HG02623 (cell line): ENCODE results near the gene PAF1.

Experiments used
- ATAC-seq: cut with Tn5 transposase; IDR thresholded peaks from one replicate; pipeline ENCODE4 v1.9.1; 2021; ENCODE audit warnings: moderate library complexity; ENCODE audit not compliant: unreplicated experiment

The PAF1 gene

DNA sequence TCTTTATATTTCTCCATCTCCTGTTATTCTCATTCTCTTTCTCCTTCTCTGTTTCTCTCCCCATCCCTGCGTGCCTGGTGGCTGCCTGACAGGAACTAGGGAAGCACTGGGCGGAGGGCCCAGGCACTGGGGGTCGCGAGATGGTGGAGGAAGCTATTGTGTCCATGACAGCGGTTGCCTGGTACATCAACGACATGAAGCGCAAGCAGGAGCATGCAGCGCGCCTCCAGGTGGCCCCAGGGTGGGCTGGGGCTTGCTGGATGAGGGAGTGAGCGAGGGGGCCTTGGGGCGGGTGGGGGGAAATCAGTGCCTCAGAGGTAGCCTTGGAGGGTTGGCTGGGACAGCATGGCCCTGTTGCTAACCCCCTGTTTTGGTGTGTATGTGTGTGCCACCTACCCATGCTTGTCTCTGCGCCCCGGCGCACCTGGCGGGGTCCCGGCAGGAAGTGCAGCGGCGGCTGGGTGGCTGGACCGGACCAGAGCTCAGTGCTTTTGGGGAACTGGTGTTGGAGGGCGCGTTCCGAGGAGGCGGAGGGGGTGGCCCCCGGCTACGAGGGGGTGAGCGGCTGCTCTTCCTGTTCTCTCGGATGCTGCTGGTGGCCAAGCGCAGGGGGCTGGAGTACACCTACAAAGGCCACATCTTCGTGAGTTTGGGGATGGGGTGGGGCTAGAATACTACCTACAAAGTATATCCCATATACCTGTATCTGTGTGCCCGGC is 26.7 kb upstream of the PAF1 start:
- ATAC-seq, result no peak

DNA sequence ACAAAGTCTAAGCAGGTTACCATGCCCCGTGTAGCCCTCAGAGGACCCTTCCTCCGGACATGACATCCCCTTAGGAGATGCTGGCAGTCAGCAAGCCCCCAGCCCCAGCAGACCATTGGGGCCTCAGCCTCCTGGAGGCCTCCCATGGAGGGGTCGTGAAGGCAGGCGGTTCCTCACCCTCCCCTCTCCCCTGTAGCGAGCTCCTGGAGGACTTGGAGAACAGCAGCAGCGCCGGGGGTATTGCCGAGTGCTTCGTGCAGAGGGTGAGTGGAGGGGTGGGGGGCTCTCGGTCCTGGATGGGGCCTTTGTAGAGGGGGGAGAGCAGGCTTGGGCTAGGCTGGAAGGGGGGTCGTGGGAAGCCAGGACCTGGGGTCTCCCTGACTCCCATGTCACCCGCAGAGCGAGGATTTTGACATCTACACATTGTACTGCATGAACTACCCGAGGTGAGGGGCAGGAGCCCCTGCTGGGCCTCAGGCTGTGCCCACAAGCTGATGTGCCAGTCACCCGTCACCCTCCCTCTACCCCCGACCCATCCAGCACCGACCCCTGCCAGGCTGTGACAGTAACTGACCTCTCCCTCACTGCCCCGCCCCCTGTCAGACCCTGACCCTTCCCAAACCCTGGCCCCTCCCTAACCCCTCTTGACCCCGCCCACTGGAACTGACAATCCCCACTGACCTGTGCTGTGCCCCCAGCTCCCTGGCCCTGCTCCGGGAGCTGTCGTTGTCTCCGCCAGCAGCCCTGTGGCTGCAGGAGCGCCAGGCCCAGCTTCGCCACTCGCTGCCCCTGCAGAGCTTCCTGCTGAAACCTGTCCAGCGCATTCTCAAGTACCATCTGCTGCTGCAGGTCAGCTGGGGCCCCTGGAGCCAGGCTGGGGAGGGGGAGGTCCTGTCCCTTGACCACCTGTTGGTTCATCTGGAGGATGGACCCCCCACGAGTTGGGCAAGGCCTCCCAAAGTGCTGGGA is 25.5 kb upstream of the PAF1 start:
- no peak for ATAC-seq

DNA sequence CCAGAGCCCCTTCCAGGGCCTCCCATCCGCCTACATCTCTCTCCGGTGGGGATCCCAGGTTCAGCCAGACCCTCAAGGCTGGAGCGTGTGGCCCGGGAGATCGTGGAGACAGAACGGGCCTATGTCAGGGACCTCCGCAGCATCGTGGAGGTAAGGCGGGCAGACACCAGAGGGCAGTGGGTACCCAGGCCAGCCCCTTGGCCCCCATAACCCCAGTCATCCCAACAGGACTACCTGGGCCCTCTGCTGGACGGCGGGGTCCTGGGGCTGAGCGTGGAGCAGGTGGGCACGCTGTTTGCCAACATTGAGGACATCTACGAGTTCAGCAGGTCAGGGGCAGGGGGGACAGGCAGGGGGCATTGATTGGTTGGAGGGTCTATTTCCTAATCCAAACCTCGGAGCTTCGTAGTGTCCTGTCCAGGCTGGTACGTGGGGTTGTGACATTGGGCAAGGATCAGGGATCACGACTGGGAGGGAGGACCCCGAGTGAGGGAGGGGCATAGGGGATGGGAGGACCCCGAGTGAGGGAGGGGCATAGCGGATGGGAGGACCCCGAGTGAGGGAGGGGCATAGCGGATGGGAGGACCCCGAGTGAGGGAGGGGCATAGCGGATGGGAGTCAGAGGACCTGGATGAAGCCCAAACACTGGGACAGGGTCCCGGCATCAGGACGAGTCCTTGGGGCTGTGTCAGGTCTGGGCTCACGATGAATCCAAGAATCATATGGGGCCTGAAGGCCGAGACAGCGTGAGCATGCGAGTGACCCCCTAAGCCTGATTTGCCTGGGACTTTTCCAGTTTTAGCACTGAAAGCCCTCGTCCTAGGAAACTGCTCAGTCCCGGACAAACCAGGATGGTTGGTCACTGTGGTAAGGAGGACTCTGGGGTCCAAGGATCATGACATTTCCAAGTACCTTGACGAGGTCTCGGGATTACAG is 24.5 kb upstream of the PAF1 start:
- no peak for ATAC-seq

- no peak for ATAC-seq
Observed at GRCh38 chr19:39413911-39414608, 23.2 kb upstream of the PAF1 start.

DNA sequence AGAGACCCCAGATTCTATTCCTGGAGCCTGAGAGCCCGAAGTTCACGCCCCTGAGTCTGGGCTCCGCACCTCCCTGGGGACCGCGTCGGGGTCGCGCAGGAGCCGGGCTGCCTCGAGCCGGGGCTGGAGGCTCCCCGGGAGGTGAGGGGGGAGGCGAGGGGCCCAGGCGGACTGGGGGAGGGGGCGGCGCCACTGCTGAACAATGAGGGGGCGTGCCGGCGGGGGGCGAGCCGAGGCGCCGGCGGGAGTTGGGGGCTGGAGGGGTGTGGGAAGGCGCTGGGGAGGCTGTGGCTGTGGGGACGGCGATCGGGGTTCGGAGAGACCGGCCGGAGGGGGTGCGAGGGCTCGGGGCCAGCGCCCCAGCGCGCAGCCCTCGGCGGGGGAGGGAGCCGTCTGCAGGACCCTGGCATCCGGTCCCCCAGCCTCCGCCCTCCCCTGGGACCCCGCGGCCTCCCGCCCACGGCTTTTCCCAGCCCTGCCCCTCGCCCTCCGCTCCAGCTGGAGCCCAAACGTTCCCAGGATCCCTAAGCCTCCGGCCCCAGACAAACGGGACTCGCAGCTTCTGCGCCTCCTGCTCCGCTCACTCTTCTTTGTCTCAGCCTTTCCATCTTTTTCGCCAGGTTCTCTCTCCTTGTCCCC is 22.5 kb upstream of the PAF1 start:
- ATAC-seq, result no peak

DNA sequence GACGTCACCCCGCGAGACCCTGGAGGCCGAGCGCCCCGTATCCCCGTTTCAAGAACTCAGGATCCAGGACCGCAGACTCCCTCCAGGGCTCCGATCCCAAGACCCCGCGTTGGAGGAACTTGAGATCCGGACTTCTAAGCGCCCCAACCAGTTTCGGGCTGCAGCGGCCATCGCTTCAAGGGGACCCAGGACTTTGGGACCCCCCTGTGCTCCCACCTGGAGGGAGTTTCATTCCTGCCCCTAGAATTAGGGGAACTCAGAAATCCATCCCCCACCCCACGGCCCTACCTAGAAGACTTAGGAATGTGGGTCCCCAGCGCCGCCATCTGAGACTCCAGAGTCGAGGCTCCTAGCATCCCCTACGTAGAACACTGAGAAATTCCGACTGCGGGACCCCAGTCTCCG is 22.0 kb upstream of the PAF1 start:
- no peak for ATAC-seq

DNA sequence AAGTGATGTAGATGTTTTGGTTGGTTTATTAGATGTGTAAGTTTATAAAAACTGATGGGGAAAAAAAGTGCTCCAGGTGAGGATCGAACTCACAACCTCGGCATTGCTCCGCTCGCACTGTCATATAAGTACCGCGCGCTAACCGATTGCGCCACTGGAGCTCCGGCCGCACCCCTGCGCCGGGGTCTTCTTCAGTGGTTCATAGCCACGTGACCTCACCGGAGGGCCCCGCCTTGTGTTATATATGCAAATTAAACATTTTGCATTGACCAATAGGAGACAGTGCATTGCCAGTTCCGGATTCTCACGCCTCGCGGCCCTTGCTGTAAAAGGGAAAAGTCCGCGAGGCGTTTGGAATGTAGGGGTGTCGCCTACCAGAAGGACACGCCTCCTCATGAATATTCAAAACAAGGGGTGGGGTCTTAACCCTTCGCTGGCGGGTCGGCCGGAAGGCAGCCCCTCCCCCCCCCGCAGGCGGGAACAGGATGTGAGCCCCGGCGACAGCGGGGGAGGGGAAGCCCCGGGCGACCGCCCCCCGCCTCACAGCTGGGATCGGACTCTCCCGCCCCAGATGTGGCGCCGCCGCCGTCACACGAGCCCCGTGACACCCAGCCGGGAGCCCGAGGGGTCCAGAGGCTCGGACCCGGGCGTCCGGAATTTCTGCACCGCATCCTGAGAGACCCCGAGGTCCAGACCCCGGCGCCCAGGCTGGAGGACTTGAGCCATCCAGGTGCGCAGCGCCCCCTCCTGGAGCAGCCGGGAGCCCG is 21.4 kb upstream of the PAF1 start, which contains the start of gene PLEKHG2:
PLEKHG2 (plus strand) TSS at position 570 of the 767 bp plus-strand sequence. CDS start 1,418 bp downstream, outside the sequence.
- peak; percentile 57 for ATAC-seq

GRCh38 chr19:39411832-39412099 is 20.9 kb upstream of the PAF1 start:
- ATAC-seq, result peak; percentile 22

- ATAC-seq, result no peak
Observed at GRCh38 chr19:39411081-39411831, 20.4 kb upstream of the PAF1 start.

DNA sequence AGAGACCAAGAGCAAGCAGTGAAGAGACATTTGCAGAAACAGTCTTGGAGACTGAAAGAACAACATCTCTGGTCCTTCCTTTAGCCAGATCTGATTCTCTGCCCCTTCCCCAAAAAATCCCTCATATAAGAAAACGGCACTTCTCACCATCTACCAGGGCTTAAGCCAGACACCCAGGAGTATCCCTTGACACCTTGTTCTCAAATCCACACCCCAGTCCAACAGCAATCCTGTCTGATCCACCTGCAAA is 19.9 kb upstream of the PAF1 start:
- ATAC-seq, result no peak

GRCh38 chr19:39410017-39410830 is 19.3 kb upstream of the PAF1 start:
- ATAC-seq, result no peak

GRCh38 chr19:39409208-39410016 is 18.5 kb upstream of the PAF1 start:
- no peak for ATAC-seq

- ATAC-seq, result no peak
Observed at GRCh38 chr19:39408392-39409207, 17.7 kb upstream of the PAF1 start.

GRCh38 chr19:39407660-39408391 is 16.9 kb upstream of the PAF1 start:
- ATAC-seq, result no peak

DNA sequence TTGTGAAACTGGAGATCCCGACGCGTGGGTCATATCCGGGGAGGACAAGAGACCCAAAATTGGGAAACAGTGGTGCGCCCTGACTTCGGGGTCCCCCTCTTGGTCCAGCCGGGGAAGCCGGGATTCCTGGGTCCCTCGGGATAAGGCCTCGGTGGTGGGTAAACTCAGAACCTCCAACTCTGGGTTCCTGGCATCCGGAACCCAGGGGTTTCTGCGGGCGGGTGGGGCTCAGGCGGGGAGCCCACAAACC is 16.4 kb upstream of the PAF1 start:
- ATAC-seq, result no peak
